CD4-positive, alpha-beta T cell treated with Interferon gamma for 1 hour (primary cell): ENCODE results near the gene MAGED4.
"Not testable (repeated sequence)": the region's sequence is repeated elsewhere in the genome, so short reads cannot be mapped to it uniquely, and the experiment has no call there.

ENCODE experiments used
- DNase-seq: peaks from one replicate; pipeline ENCODE4 v3.0.0-alpha.2; 2020

Gene MAGED4

GRCh38 chrX:52184440-52185077, at the start of gene MAGED4:
Gene MAGED4, plus strand, starts transcription at chrX:52184888. Its CDS starts 1,035 bp downstream, at chrX:52185923.
- not testable (repeated sequence) for DNase-seq

GRCh38 chrX:52138830-52139544, 45.7 kb upstream of the MAGED4 start:
- DNase-seq = no peak

GRCh38 chrX:52139545-52139895, 45.2 kb upstream of the MAGED4 start:
- DNase-seq = no peak

GRCh38 chrX:52140020-52140419, 44.7 kb upstream of the MAGED4 start:
- DNase-seq = no peak

GRCh38 chrX:52150667-52151066, 34.0 kb upstream of the MAGED4 start:
- not testable (repeated sequence) for DNase-seq

GRCh38 chrX:52160140-52160539, 24.5 kb upstream of the MAGED4 start:
- not testable (repeated sequence) for DNase-seq

- DNase-seq = no peak
These were observed 17.8 kb upstream of the MAGED4 start for GRCh38 chrX:52166840-52167239.

GRCh38 chrX:52171055-52171454, 13.6 kb upstream of the MAGED4 start:
- DNase-seq = not testable (repeated sequence)

- DNase-seq = not testable (repeated sequence)
These were observed 378 bp downstream of the MAGED4 start for GRCh38 chrX:52185078-52185453.

GRCh38 chrX:52211405-52211804, 26.7 kb downstream of the MAGED4 start:
- DNase-seq = not testable (repeated sequence)

GRCh38 chrX:52213276-52213675, 28.6 kb downstream of the MAGED4 start:
- no peak for DNase-seq

- DNase-seq = no peak
These were observed 31.9 kb downstream of the MAGED4 start for GRCh38 chrX:52216541-52216940.

- DNase-seq = no peak
These were observed 32.9 kb downstream of the MAGED4 start for GRCh38 chrX:52217494-52218160.

- no peak for DNase-seq
These were observed 36.2 kb downstream of the MAGED4 start for GRCh38 chrX:52220936-52221335.
